Amniotic epithelial cell (primary cell): ENCODE measurements around the gene YPEL1.
A peak's percentile ranks its signal among the peaks of the same experiment; 100 is the strongest.

Experiments
- DNase-seq: peaks from one replicate; pipeline ENCODE4 v3.0.0-alpha.2; 2010; ENCODE audit warnings: low read depth

Gene YPEL1

DNA sequence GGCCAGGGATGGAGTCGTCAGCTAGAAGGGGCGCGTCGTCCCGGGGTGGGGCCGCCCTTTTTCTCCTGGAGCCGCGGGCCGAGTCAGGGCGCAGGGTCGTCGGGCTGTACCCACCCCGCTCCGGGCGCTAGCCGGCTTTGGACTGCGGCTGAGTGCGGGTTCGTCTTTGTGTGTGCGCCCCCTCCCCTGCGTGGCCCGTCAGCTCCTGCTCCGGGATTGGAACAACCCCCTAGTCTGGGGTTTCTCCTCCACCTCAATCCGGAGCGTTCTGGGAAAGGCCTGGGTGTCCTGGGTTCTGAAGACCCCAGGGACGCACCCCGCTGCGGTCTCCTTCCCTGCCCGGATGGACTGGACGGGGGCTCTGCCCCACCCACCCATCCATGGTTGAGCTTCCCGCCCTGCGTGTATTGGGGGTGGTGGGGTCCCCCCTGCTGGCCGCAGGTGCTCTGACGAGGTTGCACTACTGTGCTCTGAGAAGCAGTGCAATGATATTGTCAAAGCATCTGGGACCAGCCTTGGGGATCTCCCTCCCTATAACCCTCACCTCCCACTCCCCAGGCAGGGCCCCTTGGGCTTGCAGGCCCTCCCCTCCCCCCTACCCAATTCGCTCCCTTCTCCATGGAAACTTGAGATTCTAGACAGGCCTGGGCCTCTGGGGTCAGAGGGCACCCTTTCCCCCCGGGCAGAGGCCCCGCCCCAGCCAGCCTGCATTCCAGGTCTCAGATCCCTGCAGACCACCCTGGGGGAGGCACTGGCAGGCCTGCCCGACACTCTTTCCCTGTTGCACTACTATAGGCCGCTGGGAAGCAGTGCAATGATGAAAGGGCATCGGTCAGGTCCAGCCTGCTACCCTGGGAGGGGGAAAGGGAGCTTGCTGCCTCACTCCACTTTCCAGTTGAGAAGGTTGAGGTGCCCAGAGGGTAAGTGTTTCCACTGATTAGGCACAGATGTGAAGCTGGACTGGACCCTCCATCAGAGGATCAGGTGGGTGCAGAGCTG lies 82.7 kb downstream of the YPEL1 start:
- DNase-seq, result no peak

DNA sequence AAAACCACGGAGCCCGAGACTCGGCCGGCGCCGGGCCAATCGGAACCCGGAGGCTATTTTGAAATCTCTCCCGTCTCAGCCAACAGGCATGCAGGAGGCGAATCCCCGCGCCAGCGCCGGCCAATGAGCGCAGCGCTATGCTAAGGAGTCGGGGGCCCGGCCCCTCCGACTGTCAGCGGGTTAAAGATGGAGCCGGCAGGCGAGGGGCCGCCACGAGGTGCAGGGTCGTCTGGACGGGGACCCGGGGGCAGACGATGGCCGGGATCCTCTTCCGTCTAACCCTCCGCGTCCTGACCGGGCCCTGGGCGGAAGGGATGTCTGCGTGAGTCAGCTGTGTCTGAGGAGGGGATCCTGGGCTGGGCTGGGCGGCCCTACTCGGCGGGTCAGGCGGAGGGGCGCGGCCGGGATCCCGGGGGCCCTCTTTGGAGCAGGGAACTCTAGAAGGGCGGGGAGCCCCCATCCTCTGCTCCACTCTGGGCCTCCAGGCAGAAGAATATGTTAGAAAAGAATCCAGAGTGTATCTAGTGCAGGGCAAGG lies 83.5 kb downstream of the YPEL1 start:
- peak; percentile 81 for DNase-seq

DNA sequence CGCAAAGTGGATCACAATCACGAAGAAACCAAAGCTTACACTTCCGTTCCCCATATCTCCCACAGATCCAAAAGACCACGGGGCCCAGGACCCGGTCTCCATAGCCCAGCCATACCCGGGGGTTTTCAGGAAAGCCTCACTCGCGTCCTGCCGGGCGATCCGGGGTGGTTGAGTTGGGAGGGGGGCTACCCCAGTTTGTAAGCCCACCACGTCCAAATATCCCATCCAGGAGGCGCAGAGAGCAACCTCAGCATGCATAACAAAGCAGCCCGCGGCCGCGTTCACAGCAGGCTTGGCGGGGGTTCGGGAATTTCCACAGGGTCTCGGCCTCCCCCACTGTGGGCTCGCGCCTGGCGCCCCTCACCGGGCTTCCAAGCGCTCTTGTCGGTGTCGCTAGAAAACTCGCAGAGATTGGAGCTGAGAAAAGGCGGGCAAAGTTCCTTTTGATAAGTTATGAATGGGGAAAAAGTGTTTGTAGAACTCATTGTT lies 84.0 kb downstream of the YPEL1 start:
- no peak for DNase-seq

DNA sequence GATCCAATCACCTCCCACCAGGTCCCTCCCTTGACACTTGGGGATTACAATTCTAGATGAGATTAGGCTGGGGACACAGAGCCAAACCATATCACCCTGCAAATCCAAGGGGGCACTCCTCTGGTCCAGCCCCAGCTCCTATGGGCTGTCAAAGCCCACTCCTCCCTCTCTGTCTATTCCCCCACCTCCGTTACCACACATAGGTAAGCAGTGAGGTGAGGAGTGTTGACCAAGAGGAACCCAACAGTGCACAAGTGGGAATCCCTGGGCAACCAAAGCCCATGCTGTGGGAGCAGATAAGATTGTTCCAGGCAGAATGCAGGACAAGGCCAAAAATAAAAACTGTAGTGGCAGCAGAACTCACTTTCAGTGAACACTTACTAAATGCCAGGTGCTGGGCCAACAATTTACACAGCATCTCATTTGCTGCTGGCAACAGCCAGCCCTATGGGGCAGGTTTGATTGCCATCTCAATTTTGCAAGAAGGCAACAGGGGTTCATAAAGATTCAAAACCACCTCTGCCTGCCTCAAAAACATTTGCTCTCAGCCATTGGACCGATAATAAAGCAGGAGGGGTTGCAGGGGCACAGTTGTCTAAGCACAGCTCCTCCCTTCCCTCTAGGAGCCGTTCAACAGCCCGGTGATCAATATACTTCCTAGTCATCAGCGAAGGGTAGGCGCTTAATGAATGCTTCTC lies 84.6 kb downstream of the YPEL1 start:
- DNase-seq, result no peak

DNA sequence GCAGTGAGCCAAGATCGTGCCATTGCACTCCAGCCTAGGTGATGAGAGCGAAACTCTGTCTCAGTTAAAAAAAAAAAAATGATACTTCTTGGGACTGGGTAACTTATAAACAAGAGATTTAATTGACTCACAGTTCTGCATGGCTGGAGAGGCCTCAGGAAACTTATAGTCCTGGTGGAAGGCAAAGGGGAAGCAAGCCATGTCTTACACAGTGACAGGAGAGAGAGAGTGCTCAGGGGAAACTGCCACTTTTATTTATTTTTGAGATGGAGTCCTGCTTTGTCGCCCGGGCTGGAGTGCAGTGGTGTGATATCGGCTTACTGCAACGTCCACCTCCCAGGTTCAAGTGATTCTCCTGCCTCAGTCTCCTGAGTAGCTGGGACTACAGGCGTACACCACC lies 85.3 kb downstream of the YPEL1 start:
- DNase-seq, result no peak
